K562 (cell line): ENCODE data around the gene GALNS. TPM values are rescaled to one million over a fixed set of nuclear protein-coding genes. Genes with fewer than 3 reads are reported as not detected.

Experiments
- CTCFL ChIP-seq: IDR thresholded peaks from 2 replicates; pipeline ENCODE4 v1.6.1; 2011; ENCODE audit warnings: borderline replicate concordance, low read depth, mild to moderate bottlenecking, moderate library complexity, low read length; ENCODE audit not compliant: insufficient read depth, poor library complexity, severe bottlenecking
- KDM5B ChIP-seq: fragments of 200-600 bp; sonication (generic); IDR thresholded peaks from 2 replicates; pipeline ENCODE4 v1.6.1; 2012; ENCODE audit warnings: low read depth, mild to moderate bottlenecking, moderate library complexity, low read length, control low read depth, inconsistent platforms; ENCODE audit not compliant: insufficient replicate concordance
- ZBTB40 ChIP-seq, 2 experiments: fragments of 450-650 bp in 1 of 2; sonication (generic) in 1 of 2; formaldehyde crosslinking in 1 of 2; IDR thresholded peaks; 2 replicates each; pipeline versions ENCODE4 v1.7.1 to v1.9.0; 2016 to 2022; ENCODE audit warnings: inconsistent platforms in 1 of 2, mild to moderate bottlenecking in 1 of 2, missing genetic modification reagents in 1 of 2
- polyA plus RNA-seq, 8 experiments: library from polyadenylated mRNA; depleted of rRNA in 4 of 8; stranded (reverse) in 5 of 8; unstranded in 3 of 8; fragments of >200 nt; fragmentation: Nextera tagmentation in 2 of 8; fragmentation: Illumina TruSeq in 1 of 8; extraction: Ambion mirVana in 2 of 8; extraction: Trizol in 1 of 8; gene quantifications; 2 replicates each; pipeline versions ENCODE4 v1.2.1 to v1.2.3, GENCODE V29; 2011 to 2014; ENCODE audit warnings: inconsistent platforms in 1 of 8, missing spikeins in 1 of 8
- total RNA-seq, 7 experiments: library from RNA; depleted of rRNA in 6 of 7; stranded (reverse); fragments of >200 nt in 6 of 7; fragmentation: Illumina TruSeq in 2 of 7; extraction: Trizol in 2 of 7; gene quantifications; 2 replicates each; pipeline versions ENCODE4 v1.2.1 to v1.2.3, GENCODE V29; 2011 to 2021; ENCODE audit warnings: low replicate concordance in 1 of 7

GALNS gene
- total and polyA plus RNA-seq, 9 of the 15 experiments (the other 6 are each of a cell fraction or from before 2014, with no cell fraction given), result 0.38 to 13.2 (median 4.3) TPM

GRCh38 chr16:88804173-88804551 lies 52.6 kb downstream of the GALNS start (continued):
- 0 out of 2 replicates have a peak, but pooled peaks have one; percentile 21 for TF ChIP-seq ZBTB40 (IDR thresholded peaks at IDR 0.05)
- TF ChIP-seq ZBTB40 (CRISPR knock-in tag; IDR thresholded peaks at IDR 0.05), result no peak
- no peak for TF ChIP-seq CTCFL
- peak; percentile 26 for TF ChIP-seq KDM5B
